Measurements from ENCODE around the gene F2R.

GRCh38 chr5:76766746-76767145 is 50.8 kb downstream of the F2R start:
- TF ChIP-seq CTCF (IDR thresholded peaks at IDR 0.05) (no peak), EZH2phosphoT487 (IDR thresholded peaks at IDR 0.05) (no peak)
